ENCODE data around the gene STX16. TPM values are rescaled to one million over a fixed set of nuclear protein-coding genes. Genes with fewer than 3 reads are reported as not detected.

The STX16 gene
- total and polyA plus RNA-seq, 9 of the 15 experiments (the other 6 are each of a cell fraction or from before 2014, with no cell fraction given) = 4.4 to 43.5 (median 14.7) TPM

- TF ChIP-seq HLTF (IDR thresholded peaks at IDR 0.05) = peak; percentile 85
- no peak for TF ChIP-seq SPI1 (IDR thresholded peaks at IDR 0.05; ENCODE audit: borderline replicate concordance, low read depth, low read length)
- peak; percentile 88 for TF ChIP-seq RNF2 (IDR thresholded peaks at IDR 0.05)
- no peak for TF ChIP-seq SFPQ (IDR thresholded peaks at IDR 0.05; ENCODE audit: low read depth, low read length)
- peak; percentile 31; the same call in 1 of the 2 replicates for TF ChIP-seq MXI1 (IDR thresholded peaks at IDR 0.05; ENCODE audit: low read depth, low read length)
- no peak for TF ChIP-seq PBX2 (CRISPR knock-in tag; IDR thresholded peaks at IDR 0.05; ENCODE audit: low read depth)
- no peak for TF ChIP-seq PBX2 (tag; conservative IDR thresholded peaks at IDR 0.05; ENCODE audit: low read depth)
- peak; percentile 98 for TF ChIP-seq CBX1 (IDR thresholded peaks at IDR 0.05; ENCODE audit: low read depth)
- TF ChIP-seq SMAD3 (CRISPR knock-in tag; conservative IDR thresholded peaks at IDR 0.05) = 0 out of 2 replicates have a peak, but pooled peaks have one; percentile 80
- TF ChIP-seq LCOR (CRISPR knock-in tag; IDR thresholded peaks at IDR 0.05) = peak; percentile 97
- peak; percentile 94 for TF ChIP-seq POLR2G (IDR thresholded peaks at IDR 0.05; ENCODE audit: low read depth, low read length)
- peak; percentile 98 for TF ChIP-seq RBBP5 (IDR thresholded peaks at IDR 0.05; ENCODE audit: borderline replicate concordance, insufficient read depth, low read length, poor library complexity, severe bottlenecking)
- no peak for TF ChIP-seq POLR2AphosphoS2 (IDR thresholded peaks at IDR 0.05; ENCODE audit: low read length)
- TF ChIP-seq ZKSCAN8 (CRISPR knock-in tag; IDR thresholded peaks at IDR 0.05) = 0 out of 2 replicates have a peak, but pooled peaks have one; percentile 26
- peak; percentile 82; the same call in 1 of the 2 replicates for TF ChIP-seq ZBTB43 (CRISPR knock-in tag; IDR thresholded peaks at IDR 0.05)
- TF ChIP-seq ZNF507 (tag; conservative IDR thresholded peaks at IDR 0.05) = no peak
- peak; percentile 71 to 82; a peak in 3 of 4 replicates for TF ChIP-seq SIX5 (IDR thresholded peaks at IDR 0.05; ENCODE audit: borderline replicate concordance in 1 of 2, insufficient read depth in 1 of 2, low read depth in 1 of 2, low read length in 2 of 2)
- no peak for TF ChIP-seq ZBTB1 (CRISPR knock-in tag; IDR thresholded peaks at IDR 0.05; ENCODE audit: borderline replicate concordance, low read depth)
- TF ChIP-seq TRIM28 (IDR thresholded peaks at IDR 0.05) = peak; percentile 93
- peak; percentile 80; the same call in 1 of the 2 replicates for TF ChIP-seq GTF2F1 (IDR thresholded peaks at IDR 0.05; ENCODE audit: low read depth, low read length)
- TF ChIP-seq HNRNPK (IDR thresholded peaks at IDR 0.05; ENCODE audit: low read depth, low read length, poor library complexity, severe bottlenecking) = no peak
- no peak for TF ChIP-seq BRD9 (IDR thresholded peaks at IDR 0.05; ENCODE audit: low read depth, partially characterized antibody)
- TF ChIP-seq NCOR1 (IDR thresholded peaks at IDR 0.05) = peak; percentile 63
Measured at GRCh38 chr20:58650776-58651558, at the start of gene STX16 (continued).
